HEK293T (cell line): ENCODE data around the gene IGSF21.

Experiments used
- ARNT ChIP-seq: fragments of 450-650 bp; IDR thresholded peaks from 2 replicates; pipeline ENCODE4 v1.6.1; 2017; ENCODE audit warnings: mild to moderate bottlenecking
- ELF4 ChIP-seq: fragments of 450-650 bp; IDR thresholded peaks from 2 replicates; pipeline ENCODE4 v1.6.1; 2017; ENCODE audit warnings: antibody characterized with exemption
- FOXM1 ChIP-seq: fragments of 450-650 bp; IDR thresholded peaks from 2 replicates; pipeline ENCODE4 v1.6.1; 2017; ENCODE audit warnings: mild to moderate bottlenecking, borderline replicate concordance
- L3MBTL2 ChIP-seq: fragments of 450-650 bp; conservative IDR thresholded peaks from 2 replicates; pipeline ENCODE4 v1.6.1; 2016; ENCODE audit warnings: mild to moderate bottlenecking
- LEF1 ChIP-seq: fragments of 450-650 bp; IDR thresholded peaks from 2 replicates; pipeline ENCODE4 v1.6.1; 2017; ENCODE audit warnings: mild to moderate bottlenecking, borderline replicate concordance
- SP1 ChIP-seq: fragments of 450-650 bp; IDR thresholded peaks from 2 replicates; pipeline ENCODE4 v1.6.1; 2017
- SUZ12 ChIP-seq: fragments of 450-650 bp; IDR thresholded peaks from 2 replicates; pipeline ENCODE4 v1.6.1; 2016; ENCODE audit warnings: mild to moderate bottlenecking
- TARDBP ChIP-seq: fragments of 450-650 bp; IDR thresholded peaks from 2 replicates; pipeline ENCODE4 v1.6.1; 2016
- TF ChIP-seq, protein P1 (sequence below): fragments of 450-650 bp; IDR thresholded peaks from 2 replicates; pipeline ENCODE4 v1.6.1; 2016

GRCh38 chr1:18283601-18284385, 176.2 kb downstream of the IGSF21 start:
- TF ChIP-seq ELF4 = no peak
- no peak for TF ChIP-seq ARNT
- no peak for TF ChIP-seq FOXM1
- no peak for TF ChIP-seq TARDBP
- TF ChIP-seq L3MBTL2 = no peak
- no peak for TF ChIP-seq LEF1
- TF ChIP-seq SUZ12 = no peak
- TF ChIP-seq SP1 = no peak
- TF ChIP-seq, protein P1, sequence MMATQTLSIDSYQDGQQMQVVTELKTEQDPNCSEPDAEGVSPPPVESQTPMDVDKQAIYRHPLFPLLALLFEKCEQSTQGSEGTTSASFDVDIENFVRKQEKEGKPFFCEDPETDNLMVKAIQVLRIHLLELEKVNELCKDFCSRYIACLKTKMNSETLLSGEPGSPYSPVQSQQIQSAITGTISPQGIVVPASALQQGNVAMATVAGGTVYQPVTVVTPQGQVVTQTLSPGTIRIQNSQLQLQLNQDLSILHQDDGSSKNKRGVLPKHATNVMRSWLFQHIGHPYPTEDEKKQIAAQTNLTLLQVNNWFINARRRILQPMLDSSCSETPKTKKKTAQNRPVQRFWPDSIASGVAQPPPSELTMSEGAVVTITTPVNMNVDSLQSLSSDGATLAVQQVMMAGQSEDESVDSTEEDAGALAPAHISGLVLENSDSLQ = no peak
